PC-3 (cell line): ENCODE data around the gene ITSN1.

Source experiments
- CTCF ChIP-seq: fragments of 300-600 bp; sonication (generic); conservative IDR thresholded peaks from 2 replicates; pipeline ENCODE4 v1.5.1; 2017; ENCODE audit warnings: antibody characterized with exemption, low read depth, mild to moderate bottlenecking, low read length
- EZH2phosphoT487 ChIP-seq: fragments of 300-600 bp; sonication (generic); IDR thresholded peaks from 2 replicates; pipeline ENCODE4 v1.6.1; 2018; ENCODE audit warnings: mild to moderate bottlenecking, antibody characterized with exemption, low read length, borderline replicate concordance

- TF ChIP-seq CTCF (no peak), EZH2phosphoT487 (no peak)
Observed at GRCh38 chr21:33658919-33659567, 16.7 kb downstream of the ITSN1 start.
